ENCODE data around the gene TTC21A.
A peak's percentile ranks its signal among the peaks of the same experiment; 100 is the strongest.

The TTC21A gene

GRCh38 chr3:39122813-39123212, 15.3 kb downstream of the TTC21A start:
- no peak for TF ChIP-seq CTCF (IDR thresholded peaks at IDR 0.05; ENCODE audit: low read depth, low read length, missing control alignments)
- in situ Hi-C loops (cut with HindIII; ENCODE audit: low sequenced_read_pairs): no loop called here
- no peak overlapping the region for H3K4me3 ChIP-seq (ENCODE audit: low read depth, low read length)
- DNase-seq (ENCODE audit: low read depth): no peak

GRCh38 chr3:39124876-39125840, 17.7 kb downstream of the TTC21A start:
- peak; percentile 61 for TF ChIP-seq CTCF (IDR thresholded peaks at IDR 0.05; ENCODE audit: low read depth, low read length, missing control alignments)
- in situ Hi-C loops (cut with HindIII; ENCODE audit: low sequenced_read_pairs): no loop called here
- no peak for DNase-seq (ENCODE audit: low read depth)
- H3K4me3 ChIP-seq (ENCODE audit: low read depth, low read length): no peak overlapping the region

- TF ChIP-seq CTCF (IDR thresholded peaks at IDR 0.05; ENCODE audit: low read depth, low read length, missing control alignments): no peak
These were observed 18.5 kb downstream of the TTC21A start for GRCh38 chr3:39125841-39126500.

GRCh38 chr3:39126532-39127071, 19.1 kb downstream of the TTC21A start:
- no peak for DNase-seq (ENCODE audit: low read depth)
- in situ Hi-C loops (cut with HindIII; ENCODE audit: low sequenced_read_pairs): no loop called here
- peak; percentile 74 for TF ChIP-seq CTCF (IDR thresholded peaks at IDR 0.05; ENCODE audit: low read depth, low read length, missing control alignments)
- no peak overlapping the region for H3K4me3 ChIP-seq (ENCODE audit: low read depth, low read length)

More at GRCh38 chr3:39125841-39126500, 18.5 kb downstream of the TTC21A start:
- no peak for DNase-seq (ENCODE audit: low read depth)
- H3K4me3 ChIP-seq (ENCODE audit: low read depth, low read length): no peak overlapping the region
- in situ Hi-C loops (cut with HindIII; ENCODE audit: low sequenced_read_pairs): no loop called here

GRCh38 chr3:39127269-39127907, 19.9 kb downstream of the TTC21A start:
- H3K4me3 ChIP-seq (ENCODE audit: low read depth, low read length): no peak overlapping the region
- TF ChIP-seq CTCF (IDR thresholded peaks at IDR 0.05; ENCODE audit: low read depth, low read length, missing control alignments): no peak
- DNase-seq (ENCODE audit: low read depth): no peak
- in situ Hi-C loops (cut with HindIII; ENCODE audit: low sequenced_read_pairs): no loop called here

- TF ChIP-seq CTCF (IDR thresholded peaks at IDR 0.05; ENCODE audit: low read depth, low read length, missing control alignments): no peak
- DNase-seq (ENCODE audit: low read depth): no peak
- in situ Hi-C loops (cut with HindIII; ENCODE audit: low sequenced_read_pairs): no loop called here
- no peak overlapping the region for H3K4me3 ChIP-seq (ENCODE audit: low read depth, low read length)
These were observed 20.4 kb downstream of the TTC21A start for GRCh38 chr3:39127908-39128304.

All from astrocyte of the cerebellum (primary cell).